Epithelial cell of esophagus (primary cell): ENCODE measurements around the gene TRPV4.
"Not testable (repeated sequence)": the region's sequence is repeated elsewhere in the genome, so short reads cannot be mapped to it uniquely, and the experiment has no call there.

Source experiments
- DNase-seq: peaks from one replicate; pipeline ENCODE4 v3.0.0; 2010; ENCODE audit warnings: low read depth
- H3K4me3 ChIP-seq: 2 replicates; pipeline ENCODE4 v1.5.1; 2011; ENCODE audit warnings: mild to moderate bottlenecking, low read length, control low read depth
- CTCF ChIP-seq: IDR thresholded peaks from 2 replicates; pipeline ENCODE4 v1.5.1; 2011; ENCODE audit warnings: low read depth, mild to moderate bottlenecking, low read length, control low read depth, inconsistent platforms; ENCODE audit not compliant: insufficient read depth; ENCODE audit errors: missing control alignments

Gene TRPV4

GRCh38 chr12:109858764-109859163, 25.6 kb upstream of the TRPV4 start:
- H3K4me3 ChIP-seq = no peak overlapping the region
- TF ChIP-seq CTCF = no peak
- no peak for DNase-seq

GRCh38 chr12:109857715-109858114, 24.5 kb upstream of the TRPV4 start:
- DNase-seq = no peak
- no peak for TF ChIP-seq CTCF
- H3K4me3 ChIP-seq = no peak overlapping the region

- TF ChIP-seq CTCF = no peak
- no peak for DNase-seq
- no peak overlapping the region for H3K4me3 ChIP-seq
Measured at GRCh38 chr12:109855377-109855776, 22.2 kb upstream of the TRPV4 start.

GRCh38 chr12:109850518-109850917, 17.3 kb upstream of the TRPV4 start:
- not testable (repeated sequence) for H3K4me3 ChIP-seq, DNase-seq

- no peak for TF ChIP-seq CTCF
- H3K4me3 ChIP-seq = no peak overlapping the region
- no peak for DNase-seq
Measured at GRCh38 chr12:109847142-109847735, 14.0 kb upstream of the TRPV4 start.

GRCh38 chr12:109845824-109846205, 12.6 kb upstream of the TRPV4 start:
- no peak for TF ChIP-seq CTCF
- H3K4me3 ChIP-seq = no peak overlapping the region
- DNase-seq = no peak

GRCh38 chr12:109844983-109845823, 12.0 kb upstream of the TRPV4 start:
- peak; percentile 91 for TF ChIP-seq CTCF
- peak overlapping the region; percentile 29 for H3K4me3 ChIP-seq
- DNase-seq = peak; percentile 83
